Measurements from ENCODE around the gene FAM124A. TPM values are rescaled to one million over a fixed set of nuclear protein-coding genes. Genes with fewer than 3 reads are reported as not detected.

The FAM124A gene
- polyA plus RNA-seq, 2 of the 4 experiments (the other 2 are of a cell fraction): 1.5 to 1.6 TPM

DNA sequence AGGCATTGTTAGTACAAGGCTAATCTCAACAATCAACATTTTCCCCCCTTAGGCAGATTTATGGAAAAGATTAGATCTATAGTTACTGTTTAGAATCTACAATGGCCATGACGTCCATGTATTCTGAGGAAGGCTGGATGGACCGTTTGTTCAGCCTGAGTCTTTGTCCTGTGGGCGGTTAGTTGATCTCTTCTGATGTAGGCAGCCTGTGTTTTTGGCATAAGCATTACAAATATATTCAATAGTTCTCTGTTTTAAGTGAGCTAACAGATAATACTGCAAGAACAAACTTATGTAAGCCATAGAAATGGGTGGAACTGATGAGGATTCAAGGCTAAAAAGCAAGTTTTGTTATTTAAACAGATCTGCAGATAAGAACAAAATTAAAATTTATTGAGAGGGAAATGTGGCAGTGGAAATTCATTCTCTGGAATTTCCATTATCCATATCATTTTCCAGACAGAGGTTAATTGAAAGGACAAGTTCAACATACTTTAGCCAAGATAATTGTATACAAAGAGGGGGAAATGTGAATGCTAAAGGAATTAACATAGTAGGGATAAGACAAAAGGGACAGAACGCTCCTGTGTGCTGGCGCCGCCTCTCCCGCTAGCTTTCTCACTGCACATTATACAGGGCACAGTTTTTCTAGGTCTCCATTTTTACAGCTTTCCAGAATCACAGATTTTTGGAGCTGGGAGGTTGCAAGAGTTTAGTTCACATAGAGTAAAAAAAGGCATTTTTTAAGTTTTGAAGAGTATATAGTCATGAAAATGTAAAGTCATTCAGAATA lies 48.6 kb downstream of the FAM124A start:
- Histone ChIP-seq H3K27ac (no peak overlapping the region), H3K4me3 (no peak overlapping the region), H3K4me2 (no peak overlapping the region), H3K9me3 (no peaks in the 10 kb centered on the region), H3K4me1 (no peaks in the 10 kb centered on the region)
- FAIRE-seq (no peak), ATAC-seq (no peak), DNase-seq (ENCODE audit: low read depth in 1 of 2, low spot score in 1 of 2) (no peak)
- WGBS (ENCODE audit: missing lambda C conversion rate): 85% methylated on average over 7 of the region's 7 CpGs
- ChIA-PET CTCF (interaction anchor here (1.2 to 1.5 kb wide), 2 partner anchors 15 to 145 kb away, joined by 3 to 5 read pairs; no protein-coding TSS in a partner anchor), POLR2A (no interaction called here)
- TF ChIP-seq CHD2 (IDR thresholded peaks at IDR 0.05; ENCODE audit: low read length, partially characterized antibody) (no peak), HDAC2 (IDR thresholded peaks at IDR 0.05) (no peak), ATOH8 (CRISPR knock-in tag; IDR thresholded peaks at IDR 0.05; ENCODE audit: low read depth) (no peak), RCOR1 (IDR thresholded peaks at IDR 0.05; ENCODE audit: low read depth, low read length) (no peak), ZC3H11A (IDR thresholded peaks at IDR 0.05) (no peak), MAX (IDR thresholded peaks at IDR 0.05) (no peak), TFCP2L1 (CRISPR knock-in tag; IDR thresholded peaks at IDR 0.05) (no peak)
- TF ChIP-seq, protein P1, sequence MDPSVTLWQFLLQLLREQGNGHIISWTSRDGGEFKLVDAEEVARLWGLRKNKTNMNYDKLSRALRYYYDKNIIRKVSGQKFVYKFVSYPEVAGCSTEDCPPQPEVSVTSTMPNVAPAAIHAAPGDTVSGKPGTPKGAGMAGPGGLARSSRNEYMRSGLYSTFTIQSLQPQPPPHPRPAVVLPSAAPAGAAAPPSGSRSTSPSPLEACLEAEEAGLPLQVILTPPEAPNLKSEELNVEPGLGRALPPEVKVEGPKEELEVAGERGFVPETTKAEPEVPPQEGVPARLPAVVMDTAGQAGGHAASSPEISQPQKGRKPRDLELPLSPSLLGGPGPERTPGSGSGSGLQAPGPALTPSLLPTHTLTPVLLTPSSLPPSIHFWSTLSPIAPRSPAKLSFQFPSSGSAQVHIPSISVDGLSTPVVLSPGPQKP (IDR thresholded peaks at IDR 0.05; ENCODE audit: low read depth, low read length): no peak

- H3K4me1 ChIP-seq: no peaks in the 10 kb centered on the region
- POLR2A ChIA-PET: no interaction called here
- no peaks in the 10 kb centered on the region for H3K9me3 ChIP-seq
- no peak for ATAC-seq
- FAIRE-seq: no peak
- CTCF ChIA-PET: interaction anchor here (0.9 to 1.5 kb wide), 3 partner anchors 11 to 146 kb away, joined by 3 to 5 read pairs (median 3); no protein-coding TSS in a partner anchor
- no peak overlapping the region for H3K27ac ChIP-seq
- DNase-seq (ENCODE audit: low read depth in 1 of 2, low spot score in 1 of 2): no peak
- no peak overlapping the region for H3K4me2 ChIP-seq
- 85% methylated on average over 10 of the region's 10 CpGs for WGBS (ENCODE audit: missing lambda C conversion rate)
- H3K4me3 ChIP-seq: no peak overlapping the region
- TF ChIP-seq, protein P2, sequence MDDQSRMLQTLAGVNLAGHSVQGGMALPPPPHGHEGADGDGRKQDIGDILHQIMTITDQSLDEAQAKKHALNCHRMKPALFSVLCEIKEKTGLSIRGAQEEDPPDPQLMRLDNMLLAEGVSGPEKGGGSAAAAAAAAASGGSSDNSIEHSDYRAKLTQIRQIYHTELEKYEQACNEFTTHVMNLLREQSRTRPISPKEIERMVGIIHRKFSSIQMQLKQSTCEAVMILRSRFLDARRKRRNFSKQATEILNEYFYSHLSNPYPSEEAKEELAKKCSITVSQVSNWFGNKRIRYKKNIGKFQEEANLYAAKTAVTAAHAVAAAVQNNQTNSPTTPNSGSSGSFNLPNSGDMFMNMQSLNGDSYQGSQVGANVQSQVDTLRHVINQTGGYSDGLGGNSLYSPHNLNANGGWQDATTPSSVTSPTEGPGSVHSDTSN (IDR thresholded peaks at IDR 0.05): no peak
- TF ChIP-seq JUN (IDR thresholded peaks at IDR 0.05): no peak
- TF ChIP-seq REST (IDR thresholded peaks at IDR 0.05): no peak
- no peak for TF ChIP-seq CEBPB (IDR thresholded peaks at IDR 0.05)
- no peak for TF ChIP-seq FOSL2 (IDR thresholded peaks at IDR 0.05)
- TF ChIP-seq FOSL2 (CRISPR knock-in tag; IDR thresholded peaks at IDR 0.05): no peak
- TF ChIP-seq HDAC2 (IDR thresholded peaks at IDR 0.05): no peak
- TF ChIP-seq MAFK (IDR thresholded peaks at IDR 0.05; ENCODE audit: partially characterized antibody): no peak
- TF ChIP-seq CHD4 (IDR thresholded peaks at IDR 0.05; ENCODE audit: borderline replicate concordance): no peak
- no peak for TF ChIP-seq EHF (CRISPR knock-in tag; IDR thresholded peaks at IDR 0.05)
- no peak for TF ChIP-seq HOXB13 (CRISPR knock-in tag; IDR thresholded peaks at IDR 0.05; ENCODE audit: low read depth)
- no peak for TF ChIP-seq MAZ (IDR thresholded peaks at IDR 0.05; ENCODE audit: borderline replicate concordance, low read depth, low read length)
- TF ChIP-seq FOXS1 (CRISPR knock-in tag; IDR thresholded peaks at IDR 0.05): no peak
- no peak for TF ChIP-seq KDM1A (IDR thresholded peaks at IDR 0.05; ENCODE audit: low read depth)
- no peak for TF ChIP-seq EHMT2 (IDR thresholded peaks at IDR 0.05; ENCODE audit: low read depth)
- no peak for TF ChIP-seq ZSCAN20 (CRISPR knock-in tag; IDR thresholded peaks at IDR 0.05)
- TF ChIP-seq RNF2 (IDR thresholded peaks at IDR 0.05; ENCODE audit: borderline replicate concordance, low read depth): no peak
- no peak for TF ChIP-seq HOXA7 (CRISPR knock-in tag; IDR thresholded peaks at IDR 0.05)
- no peak for TF ChIP-seq ZNF302 (CRISPR knock-in tag; IDR thresholded peaks at IDR 0.05)
- no peak for TF ChIP-seq NPAS2 (CRISPR knock-in tag; IDR thresholded peaks at IDR 0.05; ENCODE audit: borderline replicate concordance)
- no peak for TF ChIP-seq RFX5 (IDR thresholded peaks at IDR 0.05)
These were observed 49.4 kb downstream of the FAM124A start for GRCh38 chr13:51271528-51272085.
